ENCODE measurements around the gene SLC25A48.

DNA sequence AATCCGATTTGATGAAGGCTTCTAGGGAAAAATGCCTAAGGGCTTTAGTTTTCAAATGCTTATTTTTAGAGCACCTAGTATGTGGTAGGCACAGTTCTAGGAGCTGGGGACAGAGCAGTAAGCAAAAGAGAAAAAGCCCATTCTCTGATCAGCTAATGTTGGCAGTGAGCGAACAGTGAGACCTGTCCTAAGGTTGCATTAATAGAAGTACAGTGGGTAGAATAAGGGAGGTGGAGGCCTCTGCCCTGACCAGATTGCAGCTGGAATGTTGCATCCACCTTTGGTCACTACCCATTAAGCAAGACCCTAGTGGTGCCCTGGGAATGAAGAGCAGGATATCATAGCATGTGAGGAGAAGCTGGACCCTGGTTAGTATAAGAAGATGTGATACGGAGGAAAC, 41.1 kb downstream of the SLC25A48 start:
- TF ChIP-seq, protein P1, sequence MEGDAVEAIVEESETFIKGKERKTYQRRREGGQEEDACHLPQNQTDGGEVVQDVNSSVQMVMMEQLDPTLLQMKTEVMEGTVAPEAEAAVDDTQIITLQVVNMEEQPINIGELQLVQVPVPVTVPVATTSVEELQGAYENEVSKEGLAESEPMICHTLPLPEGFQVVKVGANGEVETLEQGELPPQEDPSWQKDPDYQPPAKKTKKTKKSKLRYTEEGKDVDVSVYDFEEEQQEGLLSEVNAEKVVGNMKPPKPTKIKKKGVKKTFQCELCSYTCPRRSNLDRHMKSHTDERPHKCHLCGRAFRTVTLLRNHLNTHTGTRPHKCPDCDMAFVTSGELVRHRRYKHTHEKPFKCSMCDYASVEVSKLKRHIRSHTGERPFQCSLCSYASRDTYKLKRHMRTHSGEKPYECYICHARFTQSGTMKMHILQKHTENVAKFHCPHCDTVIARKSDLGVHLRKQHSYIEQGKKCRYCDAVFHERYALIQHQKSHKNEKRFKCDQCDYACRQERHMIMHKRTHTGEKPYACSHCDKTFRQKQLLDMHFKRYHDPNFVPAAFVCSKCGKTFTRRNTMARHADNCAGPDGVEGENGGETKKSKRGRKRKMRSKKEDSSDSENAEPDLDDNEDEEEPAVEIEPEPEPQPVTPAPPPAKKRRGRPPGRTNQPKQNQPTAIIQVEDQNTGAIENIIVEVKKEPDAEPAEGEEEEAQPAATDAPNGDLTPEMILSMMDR (conservative IDR thresholded peaks at IDR 0.05 in 1 of 2, IDR thresholded peaks at IDR 0.05 in 1 of 2; ENCODE audit: low read depth in 1 of 2, low read length in 2 of 2) = no peak
- no peak for TF ChIP-seq EZH2 (IDR thresholded peaks at IDR 0.05; ENCODE audit: low read length, missing control alignments)

Data from fibroblast of lung (primary cell).